Measurements from ENCODE around the gene POM121L2. TPM values are rescaled to one million over a fixed set of nuclear protein-coding genes. Genes with fewer than 3 reads are reported as not detected.

The POM121L2 gene
- total RNA-seq: not detected

GRCh38 chr6:27312146-27312949 is at the start of gene POM121L2:
POM121L2 (minus strand) TSS chr6:27312273; CDS start chr6:27312170, 103 bp downstream.
- peak in 1 of 2 donors; percentile 49 for DNase-seq (ENCODE audit: low spot score in 2 of 2)
- no peak for FAIRE-seq

GRCh38 chr6:27359231-27359630 is 47.2 kb upstream of the POM121L2 start:
- FAIRE-seq (no peak), DNase-seq (ENCODE audit: low spot score in 2 of 2) (no peak)

- no peak for DNase-seq (ENCODE audit: low spot score in 2 of 2)
- FAIRE-seq: no peak
Measured at GRCh38 chr6:27358786-27359185, 46.7 kb upstream of the POM121L2 start.

GRCh38 chr6:27352850-27353249 is 40.8 kb upstream of the POM121L2 start:
- FAIRE-seq (no peak), DNase-seq (ENCODE audit: low spot score in 2 of 2) (no peak)

- FAIRE-seq (no peak), DNase-seq (ENCODE audit: low spot score in 2 of 2) (no peak)
Measured at GRCh38 chr6:27334141-27334540, 22.1 kb upstream of the POM121L2 start.

GRCh38 chr6:27333642-27334040 is 21.6 kb upstream of the POM121L2 start:
- no peak for FAIRE-seq
- DNase-seq (ENCODE audit: low spot score in 2 of 2): no peak

- FAIRE-seq (no peak), DNase-seq (ENCODE audit: low spot score in 2 of 2) (no peak)
Measured at GRCh38 chr6:27332692-27333641, 20.9 kb upstream of the POM121L2 start.

- FAIRE-seq (no peak), DNase-seq (ENCODE audit: low spot score in 2 of 2) (no peak)
Measured at GRCh38 chr6:27327023-27327738, 15.1 kb upstream of the POM121L2 start.

- no peak for DNase-seq (ENCODE audit: low spot score in 2 of 2)
- no peak for FAIRE-seq
Measured at GRCh38 chr6:27321901-27322300, 9.8 kb upstream of the POM121L2 start.

- FAIRE-seq (peak; percentile 89), DNase-seq (ENCODE audit: low spot score in 2 of 2) (no peak)
Measured at GRCh38 chr6:27321370-27321769, 9.3 kb upstream of the POM121L2 start.

- FAIRE-seq: no peak
- DNase-seq (ENCODE audit: low spot score in 2 of 2): no peak
Measured at GRCh38 chr6:27318973-27319372, 6.9 kb upstream of the POM121L2 start.

GRCh38 chr6:27314046-27314445 is 2.0 kb upstream of the POM121L2 start:
- FAIRE-seq (no peak), DNase-seq (ENCODE audit: low spot score in 2 of 2) (no peak)

GRCh38 chr6:27312950-27313271 is 838 bp upstream of the POM121L2 start:
- no peak for DNase-seq (ENCODE audit: low spot score in 2 of 2)
- no peak for FAIRE-seq

GRCh38 chr6:27311806-27312145 is 297 bp downstream of the POM121L2 start:
- no peak for DNase-seq (ENCODE audit: low spot score in 2 of 2)
- no peak for FAIRE-seq

GRCh38 chr6:27303613-27304272 is 8.3 kb downstream of the POM121L2 start:
- no peak for DNase-seq (ENCODE audit: low spot score in 2 of 2)
- FAIRE-seq: no peak

- no peak for FAIRE-seq
Measured at GRCh38 chr6:27297857-27298730, 14.0 kb downstream of the POM121L2 start.

GRCh38 chr6:27297484-27297856 is 14.6 kb downstream of the POM121L2 start:
- FAIRE-seq (no peak), DNase-seq (ENCODE audit: low spot score in 2 of 2) (no peak)

More at GRCh38 chr6:27297857-27298730, 14.0 kb downstream of the POM121L2 start:
- no peak for DNase-seq (ENCODE audit: low spot score in 2 of 2)

GRCh38 chr6:27296106-27296783 is 15.8 kb downstream of the POM121L2 start:
- FAIRE-seq (no peak), DNase-seq (ENCODE audit: low spot score in 2 of 2) (no peak)

All from frontal cortex (tissue), 4 donors.